Testis (tissue), 3 donors: ENCODE results near the gene MAML2. TPM values are rescaled to one million over a fixed set of nuclear protein-coding genes. Genes with fewer than 3 reads are reported as not detected.
A peak's percentile ranks its signal among the peaks of the same experiment; 100 is the strongest.
"Not testable (repeated sequence)": the region's sequence is repeated elsewhere in the genome, so short reads cannot be mapped to it uniquely, and the experiment has no call there.

Experiments used
- DNase-seq: peaks from one replicate; pipeline ENCODE4 v3.0.0-alpha.2; 2019
- H3K27ac ChIP-seq, 2 donors: fragments of 200-600 bp; sonication (generic); one replicate each; pipeline ENCODE4 v1.5.1; 2019
- H3K27me3 ChIP-seq: fragments of 200-600 bp; sonication (generic); one replicate; pipeline ENCODE4 v1.5.1; 2019
- H3K36me3 ChIP-seq: fragments of 200-600 bp; sonication (generic); one replicate; pipeline ENCODE4 v1.5.1; 2017; ENCODE audit warnings: low read depth; ENCODE audit errors: missing control alignments
- H3K4me1 ChIP-seq: fragments of 200-600 bp; sonication (generic); one replicate; pipeline ENCODE4 v1.5.1; 2019
- H3K4me3 ChIP-seq, 2 donors: fragments of 200-600 bp; sonication (generic); one replicate each; pipeline ENCODE4 v1.5.1; 2017 to 2019
- H3K9me3 ChIP-seq: fragments of 200-600 bp; sonication (generic); one replicate; pipeline ENCODE4 v1.5.1; 2017
- CTCF ChIP-seq, 3 experiments: fragments of 450-650 bp in 2 of 3; fragments of 200-600 bp in 1 of 3; sonication (generic) in 1 of 3; IDR thresholded peaks; one replicate each; pipeline ENCODE4 v1.5.1; 2016 to 2019; ENCODE audit warnings: antibody characterized with exemption in 3 of 3, mild to moderate bottlenecking in 2 of 3, moderate library complexity in 1 of 3
- POLR2A ChIP-seq: fragments of 450-650 bp; IDR thresholded peaks from one replicate; pipeline ENCODE4 v1.6.1; 2017; ENCODE audit warnings: antibody characterized with exemption, mild to moderate bottlenecking, moderate library complexity
- WGBS, 2 donors: methylation state at CpG; one replicate each; pipeline ENCODE4 v1.1.5; 2018; 5-methylcytosine and 5-hydroxymethylcytosine counted together
- intact Hi-C: fragments of 100-400 bp; cut with DNase I; formaldehyde crosslinking; loops from one replicate; pipeline ENCODE4 v1.15.1; 2023; ENCODE audit warnings: low total_unique reads
- polyA plus RNA-seq: library from polyadenylated mRNA; stranded (reverse); fragments of 350-450 nt; fragmentation: Illumina TruSeq; extraction: RNeasy Lipid Tissue Mini Kit (QIAGEN cat#74804); gene quantifications from one replicate; pipeline ENCODE4 v1.2.3, GENCODE V29; 2014; ENCODE audit warnings: low read depth, low replicate concordance; ENCODE audit not compliant: insufficient read depth
- total RNA-seq, 2 donors: library from RNA; depleted of rRNA; stranded (reverse); fragments of >200 nt; gene quantifications; one replicate each; pipeline ENCODE4 v1.2.3, GENCODE V29; 2016

The MAML2 gene
- total and polyA plus RNA-seq, 3 donors from 2014 or later = 5.1 to 23.6 (median 17.6) TPM

GRCh38 chr11:96271777-96272176 lies 71.2 kb downstream of the MAML2 start:
- intact Hi-C loops = no loop called here
- no peak for DNase-seq
- Histone ChIP-seq H3K4me1 (peaks cover 10% of the 10 kb centered on the region), H3K27me3 (no peaks in the 10 kb centered on the region), H3K9me3 (no peaks in the 10 kb centered on the region), H3K4me3 (no peak overlapping the region), H3K27ac (no peak overlapping the region), H3K36me3 (no peaks in the 10 kb centered on the region)
- 92 to 98% methylated on average over 4 of the region's 4 CpGs for WGBS, 2 donors
- no peak for TF ChIP-seq CTCF (IDR thresholded peaks at IDR 0.05)
- no peak for TF ChIP-seq POLR2A

- DNase-seq, intact Hi-C loops: not testable (repeated sequence)
Observed at GRCh38 chr11:96271352-96271751, 71.6 kb downstream of the MAML2 start.

GRCh38 chr11:96268527-96268926 lies 74.5 kb downstream of the MAML2 start:
- H3K27ac ChIP-seq, H3K4me3 ChIP-seq, H3K36me3 ChIP-seq, H3K27me3 ChIP-seq, intact Hi-C loops, DNase-seq, H3K9me3 ChIP-seq: not testable (repeated sequence)
- H3K4me1 ChIP-seq = peaks cover 14% of the 10 kb centered on the region
- WGBS, 2 donors = 97 to 98% methylated on average over 4 of the region's 4 CpGs

More at GRCh38 chr11:96271352-96271751, 71.6 kb downstream of the MAML2 start:
- not testable (repeated sequence) for H3K27ac ChIP-seq, H3K27me3 ChIP-seq, H3K9me3 ChIP-seq, H3K4me3 ChIP-seq, H3K36me3 ChIP-seq, H3K4me1 ChIP-seq

GRCh38 chr11:96267496-96268032 lies 75.4 kb downstream of the MAML2 start:
- TF ChIP-seq POLR2A (no peak), CTCF (IDR thresholded peaks at IDR 0.05) (no peak)
- no peaks in the 10 kb centered on the region for H3K36me3 ChIP-seq
- H3K4me1 ChIP-seq = peaks cover 17% of the 10 kb centered on the region
- no peaks in the 10 kb centered on the region for H3K27me3 ChIP-seq
- no peaks in the 10 kb centered on the region for H3K9me3 ChIP-seq
- no peak overlapping the region for H3K4me3 ChIP-seq
- intact Hi-C loops = no loop called here
- no peak for DNase-seq
- H3K27ac ChIP-seq = peak overlapping the region in 1 of 2 donors; percentile 41
- WGBS, 2 donors = 52 to 67% methylated on average over 2 of the region's 2 CpGs

GRCh38 chr11:96267001-96267495 lies 75.9 kb downstream of the MAML2 start:
- H3K9me3 ChIP-seq = no peaks in the 10 kb centered on the region
- no peak overlapping the region for H3K4me3 ChIP-seq
- peak overlapping the region in 1 of 2 donors; percentile 41 for H3K27ac ChIP-seq
- peaks cover 15% of the 10 kb centered on the region for H3K4me1 ChIP-seq
- intact Hi-C loops = no loop called here
- no peaks in the 10 kb centered on the region for H3K27me3 ChIP-seq
- no peak for DNase-seq
- H3K36me3 ChIP-seq = no peaks in the 10 kb centered on the region
- no peak for TF ChIP-seq POLR2A
- no peak for TF ChIP-seq CTCF (IDR thresholded peaks at IDR 0.05)
- 56 to 60% methylated on average over 1 of the region's 1 CpG for WGBS, 2 donors

- no peak for DNase-seq
- 83 to 90% methylated on average over 5 to 9 of the region's 9 CpGs for WGBS, 2 donors
Observed at GRCh38 chr11:96265972-96266371, 77.0 kb downstream of the MAML2 start.

More at GRCh38 chr11:96265972-96266371, 77.0 kb downstream of the MAML2 start:
- H3K9me3 ChIP-seq = no peaks in the 10 kb centered on the region
- no peak overlapping the region for H3K27ac ChIP-seq
- intact Hi-C loops = no loop called here
- TF ChIP-seq CTCF (IDR thresholded peaks at IDR 0.05) (no peak), POLR2A (no peak)
- H3K4me1 ChIP-seq = peaks cover 15% of the 10 kb centered on the region
- H3K4me3 ChIP-seq = no peak overlapping the region
- no peaks in the 10 kb centered on the region for H3K27me3 ChIP-seq
- H3K36me3 ChIP-seq = no peaks in the 10 kb centered on the region
